Measurements from ENCODE around the gene SDK1.

Gene SDK1

GRCh38 chr7:3279147-3279818 is 21.8 kb upstream of the SDK1 start:
- TF ChIP-seq CTCF (IDR thresholded peaks at IDR 0.05; ENCODE audit: borderline replicate concordance, extremely low read depth, low read length, poor library complexity, severe bottlenecking): no peak
- no peak for TF ChIP-seq EZH2 (IDR thresholded peaks at IDR 0.05; ENCODE audit: borderline replicate concordance, low read depth, low read length, severe bottlenecking)
- H4K20me1 ChIP-seq (ENCODE audit: insufficient read depth, low read length): no peaks in the 10 kb centered on the region
- H2AFZ ChIP-seq (ENCODE audit: low read depth, low read length): no peak overlapping the region
- no peaks in the 10 kb centered on the region for H3K27me3 ChIP-seq (ENCODE audit: insufficient read depth, low read length, poor library complexity)
- H3K79me2 ChIP-seq (ENCODE audit: insufficient read depth, low read length): no peaks in the 10 kb centered on the region
- no peaks in the 10 kb centered on the region for H3K9me3 ChIP-seq (ENCODE audit: insufficient read depth, low read length, severe bottlenecking)
- no peak for DNase-seq
- H3K36me3 ChIP-seq (ENCODE audit: insufficient read depth, low read length): no peaks in the 10 kb centered on the region
- no peak for ATAC-seq (ENCODE audit: insufficient read depth, low read depth)
- H3K27ac ChIP-seq (ENCODE audit: low read length): no peak overlapping the region
- H3K4me2 ChIP-seq (ENCODE audit: insufficient read depth, low read length): no peak overlapping the region
- no peak overlapping the region for H3K4me3 ChIP-seq (ENCODE audit: low read depth in 1 of 2, low read length in 2 of 2)
- no peaks in the 10 kb centered on the region for H3K4me1 ChIP-seq (ENCODE audit: insufficient read depth, low read length)
- H3K9ac ChIP-seq (ENCODE audit: low read depth, low read length): no peak overlapping the region

GRCh38 chr7:3280445-3280844 is 20.6 kb upstream of the SDK1 start:
- no peaks in the 10 kb centered on the region for H3K4me1 ChIP-seq (ENCODE audit: insufficient read depth, low read length)
- no peaks in the 10 kb centered on the region for H3K79me2 ChIP-seq (ENCODE audit: insufficient read depth, low read length)
- no peaks in the 10 kb centered on the region for H3K36me3 ChIP-seq (ENCODE audit: insufficient read depth, low read length)
- DNase-seq (no peak), ATAC-seq (ENCODE audit: insufficient read depth, low read depth) (no peak)
- no peak overlapping the region for H3K4me3 ChIP-seq (ENCODE audit: low read depth in 1 of 2, low read length in 2 of 2)
- no peaks in the 10 kb centered on the region for H4K20me1 ChIP-seq (ENCODE audit: insufficient read depth, low read length)
- no peaks in the 10 kb centered on the region for H3K9me3 ChIP-seq (ENCODE audit: insufficient read depth, low read length, severe bottlenecking)
- no peak for TF ChIP-seq EZH2 (IDR thresholded peaks at IDR 0.05; ENCODE audit: borderline replicate concordance, low read depth, low read length, severe bottlenecking)
- no peak for TF ChIP-seq CTCF (IDR thresholded peaks at IDR 0.05; ENCODE audit: borderline replicate concordance, extremely low read depth, low read length, poor library complexity, severe bottlenecking)
- no peak overlapping the region for H3K27ac ChIP-seq (ENCODE audit: low read length)
- H3K4me2 ChIP-seq (ENCODE audit: insufficient read depth, low read length): no peak overlapping the region
- H2AFZ ChIP-seq (ENCODE audit: low read depth, low read length): no peak overlapping the region
- H3K27me3 ChIP-seq (ENCODE audit: insufficient read depth, low read length, poor library complexity): no peaks in the 10 kb centered on the region
- H3K9ac ChIP-seq (ENCODE audit: low read depth, low read length): no peak overlapping the region

DNA sequence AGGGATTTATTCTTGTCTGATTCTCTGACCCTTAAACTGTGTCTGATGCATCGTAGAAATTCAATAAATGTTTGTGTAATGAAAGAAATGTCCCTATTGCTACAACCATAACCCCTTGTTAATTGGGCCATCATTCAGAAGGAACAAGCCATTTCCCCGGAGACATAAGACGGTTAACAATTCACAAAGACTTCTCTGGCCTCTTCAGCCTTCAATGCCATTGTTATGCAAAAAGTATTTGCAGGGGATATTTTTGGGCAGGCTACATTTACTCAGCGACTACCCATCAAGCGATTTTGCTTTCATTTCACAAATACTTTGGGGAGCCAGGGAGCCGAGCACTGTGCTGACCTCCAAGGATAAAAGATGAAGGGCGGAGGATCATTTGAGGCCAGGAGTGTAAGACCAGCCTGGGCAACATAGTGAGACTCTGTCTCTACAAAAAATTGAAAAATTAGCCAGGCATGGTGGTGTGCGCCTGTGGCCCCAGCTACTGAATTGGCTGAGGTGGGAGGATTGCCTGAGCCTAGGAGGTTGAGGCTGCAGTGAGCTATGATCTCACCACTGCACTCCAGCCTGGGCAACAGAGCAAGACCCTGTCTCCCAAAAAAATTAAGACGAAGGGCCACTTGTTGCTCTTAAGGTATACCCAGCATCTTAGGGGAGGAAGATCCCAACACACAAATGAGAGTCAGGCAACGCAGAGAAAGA is 20.0 kb upstream of the SDK1 start:
- no peak overlapping the region for H3K9ac ChIP-seq (ENCODE audit: low read depth, low read length)
- H3K9me3 ChIP-seq (ENCODE audit: insufficient read depth, low read length, severe bottlenecking): no peaks in the 10 kb centered on the region
- no peaks in the 10 kb centered on the region for H4K20me1 ChIP-seq (ENCODE audit: insufficient read depth, low read length)
- no peaks in the 10 kb centered on the region for H3K79me2 ChIP-seq (ENCODE audit: insufficient read depth, low read length)
- ATAC-seq (ENCODE audit: insufficient read depth, low read depth) (no peak), DNase-seq (no peak)
- H3K4me3 ChIP-seq (ENCODE audit: low read depth in 1 of 2, low read length in 2 of 2): no peak overlapping the region
- H3K4me2 ChIP-seq (ENCODE audit: insufficient read depth, low read length): no peak overlapping the region
- H3K27me3 ChIP-seq (ENCODE audit: insufficient read depth, low read length, poor library complexity): no peaks in the 10 kb centered on the region
- TF ChIP-seq EZH2 (IDR thresholded peaks at IDR 0.05; ENCODE audit: borderline replicate concordance, low read depth, low read length, severe bottlenecking) (no peak), CTCF (IDR thresholded peaks at IDR 0.05; ENCODE audit: borderline replicate concordance, extremely low read depth, low read length, poor library complexity, severe bottlenecking) (no peak)
- H2AFZ ChIP-seq (ENCODE audit: low read depth, low read length): no peak overlapping the region
- H3K36me3 ChIP-seq (ENCODE audit: insufficient read depth, low read length): no peaks in the 10 kb centered on the region
- H3K27ac ChIP-seq (ENCODE audit: low read length): no peak overlapping the region
- no peaks in the 10 kb centered on the region for H3K4me1 ChIP-seq (ENCODE audit: insufficient read depth, low read length)
